NCI-H774 (cell line): ENCODE measurements around the gene APOA1.
A peak's percentile ranks its signal among the peaks of the same experiment; 100 is the strongest.

Experiments
- DNase-seq: peaks from one replicate; lab custom pipeline; 2025; lab: John Stamatoyannopoulos, UW

Gene APOA1

GRCh38 chr11:116837231-116838091, at the start of gene APOA1:
Gene APOA1, minus strand, starts transcription at chr11:116837622. Its CDS starts 235 bp downstream, at chr11:116837387.
- no peak for DNase-seq

GRCh38 chr11:116885951-116886655, 48.7 kb upstream of the APOA1 start:
- no peak for DNase-seq

- DNase-seq: no peak
Measured at GRCh38 chr11:116882386-116882785, 45.0 kb upstream of the APOA1 start.

DNA sequence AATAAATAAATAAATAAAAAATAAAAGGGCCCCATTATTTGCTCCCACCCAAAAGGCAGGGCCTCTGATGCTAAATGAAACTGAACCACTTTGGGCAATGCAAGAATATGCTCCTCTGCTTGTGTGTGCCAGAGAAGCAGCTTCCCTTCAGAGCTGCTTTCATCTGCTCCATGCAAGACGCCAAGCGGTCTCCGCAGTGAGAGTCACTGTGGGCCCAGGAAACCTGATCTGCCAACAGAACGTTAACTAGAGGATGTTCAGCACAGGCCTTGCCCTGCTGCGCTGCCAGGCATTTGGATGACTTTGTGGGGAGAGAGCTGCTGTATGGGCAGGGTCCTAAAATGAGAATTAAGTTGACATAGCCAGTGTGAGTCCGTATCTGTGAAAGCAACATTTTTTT, 43.7 kb upstream of the APOA1 start:
- DNase-seq: no peak

- peak; percentile 55 for DNase-seq
Measured at GRCh38 chr11:116879800-116880625, 42.6 kb upstream of the APOA1 start.

GRCh38 chr11:116876656-116877055, 39.2 kb upstream of the APOA1 start:
- no peak for DNase-seq

GRCh38 chr11:116875194-116875593, 37.8 kb upstream of the APOA1 start:
- DNase-seq: no peak

DNA sequence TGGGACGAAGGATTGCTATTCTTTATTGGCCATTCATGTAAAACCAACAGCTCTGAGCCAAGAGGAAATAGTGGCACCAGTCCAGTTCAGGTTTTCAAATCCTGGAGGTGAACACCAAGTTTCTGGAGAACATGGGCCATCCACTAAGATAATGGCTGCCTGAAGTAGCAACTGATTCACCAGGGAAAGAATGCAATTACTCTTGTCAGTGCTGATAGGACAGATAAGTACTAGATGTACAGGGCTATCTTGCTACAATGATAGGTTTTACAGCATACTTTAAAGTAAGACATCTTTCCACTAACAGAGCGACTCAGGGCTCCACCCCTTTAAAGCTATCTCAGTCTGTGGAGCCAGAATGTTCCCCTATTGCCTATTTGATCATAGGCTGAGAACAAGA, 36.8 kb upstream of the APOA1 start:
- DNase-seq: no peak

DNA sequence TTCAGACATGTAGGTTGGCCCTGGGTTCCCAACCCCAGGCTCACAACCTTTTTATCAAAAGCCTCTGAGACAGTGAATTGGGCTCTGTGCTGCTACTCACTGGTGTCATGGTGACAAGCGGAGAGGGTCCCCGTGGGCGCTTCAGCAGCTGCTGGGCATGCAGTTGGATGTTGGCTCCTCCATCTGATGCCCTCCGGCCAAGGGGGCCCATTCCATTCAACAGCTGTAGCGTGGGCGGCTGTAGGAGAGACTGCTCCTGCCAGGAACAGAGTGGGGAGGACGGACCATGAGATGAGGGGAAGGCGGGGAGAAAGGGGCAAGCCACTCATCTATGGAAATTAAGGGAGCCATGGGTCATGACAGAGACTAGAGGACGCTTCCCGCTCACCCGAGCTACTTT, 36.0 kb upstream of the APOA1 start:
- DNase-seq: no peak

- DNase-seq: no peak
Measured at GRCh38 chr11:116871248-116871647, 33.8 kb upstream of the APOA1 start.

DNA sequence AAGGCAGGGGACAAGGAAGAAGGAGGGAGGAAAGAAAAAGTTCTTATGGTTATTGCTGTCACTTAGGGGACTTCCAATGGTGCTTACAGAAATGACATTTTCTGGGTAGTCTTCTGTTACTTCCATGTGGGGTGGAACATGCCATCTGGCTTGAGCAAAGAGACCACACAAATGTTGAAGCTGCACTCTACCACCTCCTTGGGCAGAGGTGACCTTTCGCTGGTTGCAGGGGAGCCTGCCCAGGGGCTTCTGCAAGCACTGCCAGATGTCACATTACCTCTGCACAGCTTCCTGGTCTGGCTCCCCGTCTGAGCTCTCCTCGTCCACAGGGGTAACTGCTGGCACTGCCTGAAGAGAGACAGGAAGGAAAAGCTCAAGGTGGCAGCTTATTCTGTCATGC, 32.6 kb upstream of the APOA1 start:
- no peak for DNase-seq

- DNase-seq: no peak
Measured at GRCh38 chr11:116869610-116870009, 32.2 kb upstream of the APOA1 start.

GRCh38 chr11:116868066-116868465, 30.6 kb upstream of the APOA1 start:
- DNase-seq: no peak

- DNase-seq: no peak
Measured at GRCh38 chr11:116867619-116868018, 30.2 kb upstream of the APOA1 start.

DNA sequence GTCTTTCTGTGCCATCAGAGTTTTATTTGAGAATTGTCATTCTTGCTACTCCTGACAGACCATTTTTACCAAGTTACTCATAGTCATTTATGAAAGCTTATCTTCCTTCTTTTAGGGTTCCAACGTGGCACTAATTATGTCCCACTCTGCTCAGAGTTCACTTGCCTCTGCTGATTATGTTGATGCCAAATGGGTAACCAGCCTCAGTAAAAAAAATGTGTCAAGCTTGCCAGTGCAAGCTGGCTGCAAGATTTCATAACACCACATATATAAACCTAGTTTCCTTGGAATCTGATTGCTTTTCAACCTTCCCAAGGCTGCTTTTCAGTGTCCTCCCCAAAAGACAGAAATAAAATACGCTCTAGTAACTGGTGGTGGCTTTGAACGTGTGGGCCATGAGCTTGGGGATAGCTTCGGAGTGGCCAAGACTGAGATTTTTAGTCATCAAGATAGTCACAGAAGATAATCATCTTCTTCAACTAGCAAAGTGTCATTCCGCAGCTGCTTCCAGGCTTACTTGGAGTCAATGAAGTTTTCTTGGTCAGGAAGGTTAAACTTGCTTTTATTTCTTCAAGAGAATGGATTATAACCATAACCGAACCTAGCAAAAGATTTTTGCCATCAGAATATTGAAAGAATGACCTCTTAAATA, 29.5 kb upstream of the APOA1 start:
- no peak for DNase-seq

- DNase-seq: no peak
Measured at GRCh38 chr11:116865696-116866095, 28.3 kb upstream of the APOA1 start.

DNA sequence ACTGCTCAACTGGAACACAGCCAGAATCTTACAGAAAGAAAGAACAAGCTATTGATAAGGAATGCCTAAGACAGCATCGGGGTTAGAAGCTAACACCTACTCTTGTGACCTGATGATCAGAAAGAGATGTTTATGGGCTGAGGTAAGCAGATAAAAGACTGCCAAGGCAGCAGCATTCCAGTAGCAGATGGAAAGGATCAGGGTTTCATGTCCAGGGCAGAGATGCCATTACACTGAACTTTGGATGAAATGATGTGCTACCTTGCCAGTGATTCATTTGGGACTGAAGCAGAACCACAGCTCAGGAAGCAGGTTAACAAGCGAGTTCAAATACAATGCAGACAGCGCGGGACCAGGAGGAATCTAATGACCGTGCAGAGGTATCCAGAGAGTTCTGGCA, 27.1 kb upstream of the APOA1 start:
- no peak for DNase-seq

- no peak for DNase-seq
Measured at GRCh38 chr11:116862951-116863350, 25.5 kb upstream of the APOA1 start.

DNA sequence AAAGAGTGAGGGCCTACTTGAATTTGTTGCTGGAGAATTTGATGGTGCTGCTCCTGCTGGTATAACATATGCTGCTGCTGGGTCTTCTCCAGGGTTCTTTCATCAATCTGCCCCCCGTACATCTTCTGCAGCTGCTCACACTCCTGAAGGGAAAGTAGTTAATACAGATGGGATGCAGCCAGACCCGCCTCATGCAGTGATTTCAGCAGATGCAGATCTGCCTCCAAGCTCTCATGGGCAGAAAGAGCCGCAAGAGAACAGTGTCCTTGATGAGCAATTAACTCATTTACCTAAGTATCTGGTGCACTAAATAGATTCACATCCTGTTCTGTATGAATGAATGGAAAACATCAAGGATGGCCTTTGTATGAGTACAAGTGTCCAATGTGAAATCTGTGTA, 24.8 kb upstream of the APOA1 start:
- DNase-seq: no peak

DNA sequence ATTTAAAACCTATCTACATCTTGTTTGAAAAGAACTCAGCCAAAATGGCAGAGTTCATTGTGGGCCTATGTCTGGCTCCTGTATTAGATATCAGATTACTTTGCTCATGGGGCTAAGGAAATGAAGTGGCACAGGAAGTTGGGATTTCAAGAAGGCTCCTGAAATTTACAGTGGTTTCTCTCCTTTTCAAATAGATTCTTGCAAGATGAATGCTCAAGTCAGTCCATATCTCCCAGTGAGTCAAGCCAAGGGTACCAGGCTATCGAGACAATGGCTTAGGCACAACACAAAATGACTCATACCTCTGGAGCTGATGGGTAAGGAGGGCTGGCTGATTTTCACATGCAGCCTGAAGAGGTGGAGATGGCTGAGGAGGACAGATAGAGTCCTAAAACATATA, 24.1 kb upstream of the APOA1 start:
- DNase-seq: no peak

GRCh38 chr11:116860303-116860702, 22.9 kb upstream of the APOA1 start:
- no peak for DNase-seq

- no peak for DNase-seq
Measured at GRCh38 chr11:116859175-116859574, 21.8 kb upstream of the APOA1 start.
